ENCODE results near the gene TWIST2.

- TF ChIP-seq CTCF (conservative IDR thresholded peaks at IDR 0.05; ENCODE audit: low read length) (no peak), EZH2phosphoT487 (IDR thresholded peaks at IDR 0.05; ENCODE audit: borderline replicate concordance) (no peak)
These were observed 107.1 kb downstream of the TWIST2 start for GRCh38 chr2:238954841-238955591.

Measured in Loucy (cell line).